ENCODE results near the gene ZNF10.

The ZNF10 gene

DNA sequence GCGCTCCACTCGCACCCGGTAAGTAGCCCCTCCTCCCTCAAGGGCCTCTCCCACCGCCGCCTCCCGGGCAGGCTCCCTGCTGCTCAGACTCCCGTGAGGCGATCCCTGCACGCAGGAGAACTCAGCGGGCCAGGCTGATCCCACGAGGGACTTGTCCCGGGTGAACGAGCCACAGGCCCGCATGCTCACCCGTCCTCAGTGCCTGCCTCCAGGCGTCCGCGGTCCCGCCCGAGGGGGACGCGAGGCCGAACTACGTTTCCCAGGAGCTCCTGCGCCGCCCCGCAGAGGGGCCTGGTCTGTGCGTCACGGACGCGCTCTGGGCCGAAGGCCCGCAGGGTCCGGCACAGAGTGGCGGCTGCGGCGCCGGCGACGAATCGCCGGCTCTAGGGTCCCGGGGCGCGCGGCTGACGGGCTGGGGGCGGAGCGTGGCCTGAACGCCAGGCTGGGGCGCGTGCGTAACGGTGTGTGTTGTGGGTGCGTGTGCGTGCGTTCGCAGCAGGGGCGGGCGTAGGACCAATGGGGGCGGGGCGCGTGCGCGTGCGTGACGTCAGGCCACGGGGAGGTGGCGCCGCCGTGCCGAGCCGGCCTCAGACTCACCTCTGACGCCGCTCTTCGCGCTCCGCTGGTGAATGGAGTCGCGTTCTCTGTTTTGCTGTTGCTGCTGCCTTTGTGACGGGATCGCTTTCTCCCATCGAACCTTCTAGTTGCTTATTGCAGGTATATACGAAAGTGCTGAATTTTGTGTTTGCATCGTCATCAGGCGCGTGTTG, at the start of gene ZNF10, which contains the start of gene ZNF891:
ZNF10 (plus strand) TSS at position 590 of the 770 bp plus-strand sequence. CDS start 13,866 bp downstream, outside the sequence.
ZNF891 (minus strand) TSS at position 237 of the 770 bp plus-strand sequence. CDS start 8,356 bp downstream, outside the sequence.
- FAIRE-seq = peak; percentile 94
- peak; percentile 57 for DNase-seq (ENCODE audit: extremely low spot score, insufficient read length, low read depth)

GRCh38 chr12:133081159-133081780, 49.2 kb upstream of the ZNF10 start:
- DNase-seq (ENCODE audit: extremely low spot score, insufficient read length, low read depth) (no peak), FAIRE-seq (no peak)

DNA sequence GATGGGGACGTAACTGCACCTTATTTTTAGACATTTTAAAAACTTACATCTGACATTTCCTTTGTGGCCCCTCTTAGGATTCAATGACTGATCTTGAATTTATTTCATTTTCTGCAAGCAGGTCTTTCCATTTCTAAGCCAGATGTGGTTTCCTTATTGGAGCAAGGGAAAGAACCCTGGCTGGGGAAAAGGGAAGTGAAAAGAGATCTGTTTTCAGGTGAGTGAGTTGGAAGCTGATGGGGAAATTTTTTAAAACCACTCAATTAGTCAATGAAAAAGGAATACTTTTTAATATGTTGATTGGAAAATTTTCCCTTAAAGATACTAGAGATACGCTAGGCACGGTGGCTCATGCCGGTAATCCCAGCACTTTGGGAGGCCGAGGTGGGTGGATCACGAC, 47.1 kb upstream of the ZNF10 start:
- DNase-seq (ENCODE audit: extremely low spot score, insufficient read length, low read depth) = no peak
- no peak for FAIRE-seq

- no peak for FAIRE-seq
- no peak for DNase-seq (ENCODE audit: extremely low spot score, insufficient read length, low read depth)
These were observed 24.8 kb upstream of the ZNF10 start for GRCh38 chr12:133105620-133106019.

- DNase-seq (ENCODE audit: extremely low spot score, insufficient read length, low read depth) (no peak), FAIRE-seq (no peak)
These were observed 24.2 kb upstream of the ZNF10 start for GRCh38 chr12:133106253-133106652.

GRCh38 chr12:133107121-133107520, 23.3 kb upstream of the ZNF10 start:
- FAIRE-seq = no peak
- no peak for DNase-seq (ENCODE audit: extremely low spot score, insufficient read length, low read depth)

- no peak for FAIRE-seq
- DNase-seq (ENCODE audit: extremely low spot score, insufficient read length, low read depth) = no peak
These were observed 22.3 kb upstream of the ZNF10 start for GRCh38 chr12:133108150-133108549.

- DNase-seq (ENCODE audit: extremely low spot score, insufficient read length, low read depth) (no peak), FAIRE-seq (no peak)
These were observed 9.8 kb upstream of the ZNF10 start for GRCh38 chr12:133120385-133121191.

DNA sequence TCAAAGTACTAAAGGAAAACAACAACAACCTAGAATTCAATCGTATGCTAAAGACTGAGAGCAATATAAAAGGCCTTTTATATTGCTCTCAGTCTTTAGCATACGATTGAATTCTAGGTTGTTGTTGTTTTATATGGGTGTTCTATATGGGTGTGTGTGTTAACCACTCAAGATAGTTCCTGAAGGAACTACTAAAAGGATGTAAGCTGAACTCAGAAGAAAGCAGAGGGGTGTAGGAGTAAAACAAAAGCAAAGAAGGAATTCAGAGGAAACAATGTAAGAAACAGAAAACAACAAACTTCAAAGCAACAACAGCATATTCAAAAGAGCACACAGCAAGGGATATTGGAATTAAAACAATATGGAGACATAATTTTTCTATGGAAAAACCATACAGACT, 5.8 kb upstream of the ZNF10 start:
- no peak for FAIRE-seq
- no peak for DNase-seq (ENCODE audit: extremely low spot score, insufficient read length, low read depth)

- FAIRE-seq (no peak), DNase-seq (ENCODE audit: extremely low spot score, insufficient read length, low read depth) (no peak)
These were observed 924 bp upstream of the ZNF10 start for GRCh38 chr12:133129368-133130037.

GRCh38 chr12:133130808-133131128, 341 bp downstream of the ZNF10 start:
- FAIRE-seq = no peak
- DNase-seq (ENCODE audit: extremely low spot score, insufficient read length, low read depth) = no peak

- no peak for FAIRE-seq
- no peak for DNase-seq (ENCODE audit: extremely low spot score, insufficient read length, low read depth)
These were observed 5.3 kb downstream of the ZNF10 start for GRCh38 chr12:133135747-133136146.

DNA sequence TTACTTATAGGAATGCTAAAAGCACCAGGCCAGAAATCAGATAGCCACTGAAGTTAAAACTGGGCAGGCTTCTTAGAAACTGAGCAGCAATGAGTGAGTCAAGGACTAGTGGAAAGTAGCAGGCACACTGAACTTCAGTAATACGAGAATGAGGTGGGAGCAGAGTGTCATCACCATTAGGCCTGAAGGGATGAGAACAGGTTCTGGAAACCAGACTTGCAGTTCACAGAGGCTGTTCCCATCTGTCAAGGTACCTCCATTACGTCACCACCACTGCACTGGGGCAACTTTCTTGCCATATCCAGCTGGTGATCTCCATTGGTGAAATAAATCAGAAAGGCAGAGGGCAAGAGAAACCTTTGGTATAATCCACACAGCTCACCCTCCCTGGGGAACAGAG, 15.6 kb downstream of the ZNF10 start:
- FAIRE-seq = no peak
- DNase-seq (ENCODE audit: extremely low spot score, insufficient read length, low read depth) = no peak

- DNase-seq (ENCODE audit: extremely low spot score, insufficient read length, low read depth) = no peak
- no peak for FAIRE-seq
These were observed 25.8 kb downstream of the ZNF10 start for GRCh38 chr12:133156125-133156690.

GRCh38 chr12:133165776-133166175, 35.3 kb downstream of the ZNF10 start:
- FAIRE-seq (no peak), DNase-seq (ENCODE audit: extremely low spot score, insufficient read length, low read depth) (no peak)

DNA sequence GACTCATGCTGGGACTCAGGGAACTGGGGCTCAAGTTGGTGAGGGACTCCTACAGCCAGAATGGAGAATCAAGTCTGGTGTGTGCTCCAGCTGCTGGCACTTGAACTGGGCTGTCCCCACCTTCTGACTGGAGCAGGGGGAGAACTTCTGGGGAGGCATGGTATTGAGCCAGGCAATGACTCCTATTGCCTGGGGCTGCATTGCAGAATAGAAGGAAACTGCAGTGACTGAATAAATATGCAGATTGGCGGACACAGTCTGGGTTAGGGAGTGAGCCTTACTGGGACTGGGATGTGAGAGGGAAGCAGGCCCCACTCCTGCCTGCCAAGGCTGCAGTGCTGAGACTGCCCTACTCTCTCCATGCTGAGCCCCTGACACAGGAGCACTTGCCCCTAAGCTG, 42.1 kb downstream of the ZNF10 start:
- FAIRE-seq (no peak), DNase-seq (ENCODE audit: extremely low spot score, insufficient read length, low read depth) (no peak)

- FAIRE-seq (no peak), DNase-seq (ENCODE audit: extremely low spot score, insufficient read length, low read depth) (no peak)
These were observed 44.5 kb downstream of the ZNF10 start for GRCh38 chr12:133174901-133175300.

GRCh38 chr12:133180669-133181068, 50.2 kb downstream of the ZNF10 start:
- DNase-seq (ENCODE audit: extremely low spot score, insufficient read length, low read depth) = no peak
- FAIRE-seq = peak; percentile 24

GRCh38 chr12:133181238-133181959, 51.0 kb downstream of the ZNF10 start, which contains the start of gene ZNF268:
Gene ZNF268, plus strand, starts transcription at chr12:133181495. Its CDS starts 503 bp downstream, at chr12:133181998.
- DNase-seq (ENCODE audit: extremely low spot score, insufficient read length, low read depth) = peak; percentile 88
- FAIRE-seq = peak; percentile 94
